HG03575 (cell line): ENCODE measurements around the gene MINK1.
"Not testable (repeated sequence)": the region's sequence is repeated elsewhere in the genome, so short reads cannot be mapped to it uniquely, and the experiment has no call there.

Experiments used
- ATAC-seq: cut with Tn5 transposase; IDR thresholded peaks from one replicate; pipeline ENCODE4 v1.9.1; 2021; ENCODE audit not compliant: unreplicated experiment, insufficient number of reproducible peaks, low FRiP score; ENCODE audit errors: extremely low read depth

Gene MINK1

DNA sequence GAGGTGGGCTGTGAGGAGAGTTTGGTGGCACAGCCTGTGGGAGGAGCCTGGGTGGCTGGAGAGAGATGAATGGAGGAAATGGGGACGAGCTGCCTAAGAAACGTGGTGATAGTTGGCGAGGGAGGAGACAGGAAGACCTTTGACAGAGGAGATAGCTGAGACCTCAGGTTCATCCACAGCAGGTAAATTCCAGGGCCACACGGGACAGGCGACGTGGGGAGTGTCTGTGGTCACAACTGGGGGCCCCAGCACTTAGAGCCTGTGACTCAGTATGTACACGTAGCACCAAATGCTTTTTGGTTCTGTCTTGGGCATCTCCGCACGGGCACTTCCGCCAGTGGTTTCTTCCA, 7.7 kb downstream of the MINK1 start:
- no peak for ATAC-seq

DNA sequence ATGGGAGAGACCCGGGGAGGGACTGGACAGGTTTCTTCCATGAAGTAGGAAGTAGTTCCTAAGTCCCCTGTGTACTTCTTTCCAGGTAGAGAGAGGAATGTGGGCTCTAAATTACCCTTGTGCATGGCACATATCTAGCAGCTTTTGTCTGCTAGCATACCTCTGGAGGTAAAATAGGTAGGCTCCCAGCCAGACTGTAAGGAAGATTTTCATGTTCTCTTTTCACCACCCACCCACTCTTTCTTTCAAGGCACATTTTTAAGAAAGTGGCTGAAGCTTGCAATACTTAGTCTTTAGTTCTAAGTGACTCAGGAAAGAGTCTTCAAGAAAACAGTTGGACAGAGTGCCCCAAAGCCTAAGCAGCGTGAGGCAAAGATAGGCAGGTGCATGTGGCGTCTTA, 9.2 kb downstream of the MINK1 start:
- no peak for ATAC-seq

DNA sequence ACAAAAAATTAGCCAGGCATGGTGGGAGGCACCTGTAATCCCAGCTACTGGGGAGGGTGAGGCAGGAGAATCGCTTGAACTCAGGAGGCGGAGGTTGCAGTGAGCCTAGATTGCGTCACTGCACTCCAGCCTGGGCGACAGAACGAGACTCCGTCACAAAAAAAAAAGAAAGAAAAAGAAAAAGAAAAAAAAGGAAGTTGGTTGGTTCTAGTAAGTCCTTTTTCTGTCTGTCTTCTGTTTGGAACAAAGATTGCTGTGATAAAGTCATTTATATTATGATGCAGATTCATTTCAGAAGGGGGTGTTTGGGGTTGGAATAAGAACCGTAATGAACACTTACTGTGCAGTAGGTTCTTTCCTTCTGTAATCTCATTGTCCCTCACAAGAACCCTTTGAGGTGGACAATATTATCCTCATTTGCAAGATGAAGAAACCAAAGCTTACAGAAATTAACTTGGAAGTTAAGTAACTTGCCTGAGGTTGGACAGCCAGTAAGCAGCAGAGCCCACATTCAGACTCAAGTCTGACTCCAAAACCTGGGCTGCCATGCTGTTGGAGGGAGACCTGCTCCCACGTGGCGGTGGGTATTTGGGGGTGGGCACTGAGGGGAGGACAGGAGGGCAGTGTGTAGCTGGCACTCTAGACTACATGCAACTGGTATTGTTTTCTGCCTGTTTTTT, 10.3 kb downstream of the MINK1 start:
- no peak for ATAC-seq

DNA sequence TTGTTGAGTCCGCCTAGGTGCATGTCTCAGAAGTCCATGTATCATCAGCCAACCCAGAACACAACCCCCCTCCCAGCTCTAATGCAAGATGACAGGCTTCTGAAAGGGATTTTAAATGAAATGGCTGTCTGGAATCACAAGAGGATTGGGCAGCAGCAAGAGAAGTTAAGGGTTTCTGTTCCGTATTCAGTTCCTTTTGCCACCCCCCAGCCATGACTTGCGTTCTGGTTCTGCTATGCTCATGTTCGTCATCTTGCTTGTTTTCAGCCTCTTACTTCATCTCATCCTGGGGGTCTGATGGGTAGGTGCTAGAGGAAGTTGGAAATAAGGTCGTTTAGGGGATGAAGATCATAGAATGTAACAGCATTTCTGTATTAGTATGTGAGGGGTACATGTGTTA, 12.0 kb downstream of the MINK1 start:
- ATAC-seq, result no peak

DNA sequence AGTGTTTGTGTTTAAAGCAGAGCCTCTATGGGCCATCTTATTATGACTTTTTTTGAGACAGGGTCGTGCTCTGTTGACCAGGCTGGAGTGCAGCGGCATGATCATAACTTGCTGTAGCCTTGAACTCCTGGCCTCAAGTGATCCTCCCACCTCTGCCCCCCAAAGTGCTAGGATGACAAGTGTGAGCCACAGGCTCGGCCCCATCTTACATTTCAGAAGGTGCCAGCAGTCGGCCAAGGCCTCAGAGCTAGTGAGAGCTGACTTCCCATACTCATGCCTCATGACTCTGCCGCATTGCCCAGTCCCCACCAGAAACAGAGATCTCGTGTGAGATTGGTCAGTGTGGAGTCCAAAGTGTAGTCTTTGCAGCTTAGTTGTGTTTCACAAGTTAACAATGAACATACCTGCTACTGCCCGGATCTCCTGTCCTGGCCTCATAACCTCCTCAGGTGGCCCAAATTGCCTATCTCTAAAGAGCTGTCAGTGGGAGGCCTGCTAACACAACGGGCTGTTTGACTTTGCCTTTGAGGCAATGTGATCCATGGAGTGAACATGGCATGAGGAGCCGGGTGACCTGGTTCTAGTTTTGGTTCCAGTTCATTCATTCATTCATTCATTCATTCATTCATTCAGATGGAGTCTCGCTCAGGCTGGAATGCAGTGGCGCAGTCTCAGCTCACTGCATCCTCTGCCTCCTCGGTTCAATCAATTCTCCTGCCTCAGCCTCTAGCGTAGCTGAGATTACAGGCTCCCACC, 13.7 kb downstream of the MINK1 start:
- ATAC-seq, result no peak

DNA sequence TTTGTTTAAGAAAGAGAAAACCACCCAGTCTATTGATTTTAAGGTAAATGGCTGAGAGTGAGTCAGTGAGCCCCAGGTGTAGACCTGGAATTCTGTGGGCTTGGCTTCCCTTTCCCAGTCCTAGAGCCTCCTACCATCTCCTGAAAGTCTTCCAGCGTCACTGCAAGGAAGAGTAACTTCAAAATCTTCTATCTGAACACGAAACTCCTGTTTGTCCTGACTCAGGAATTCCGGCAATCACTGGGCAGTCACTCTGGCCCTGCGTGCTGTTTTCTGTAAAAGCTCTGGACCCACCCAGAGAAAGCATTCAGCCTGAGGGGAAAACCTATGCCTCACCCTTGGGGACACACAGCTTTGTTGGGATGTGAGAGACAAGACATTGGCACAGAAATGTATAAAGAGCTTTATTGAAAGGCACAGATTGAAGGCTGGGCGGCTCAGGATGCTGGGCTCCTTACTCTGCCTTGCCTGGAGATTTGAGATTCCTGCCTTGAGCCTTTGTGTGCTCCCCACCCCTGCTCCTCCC, 15.9 kb downstream of the MINK1 start:
- no peak for ATAC-seq

DNA sequence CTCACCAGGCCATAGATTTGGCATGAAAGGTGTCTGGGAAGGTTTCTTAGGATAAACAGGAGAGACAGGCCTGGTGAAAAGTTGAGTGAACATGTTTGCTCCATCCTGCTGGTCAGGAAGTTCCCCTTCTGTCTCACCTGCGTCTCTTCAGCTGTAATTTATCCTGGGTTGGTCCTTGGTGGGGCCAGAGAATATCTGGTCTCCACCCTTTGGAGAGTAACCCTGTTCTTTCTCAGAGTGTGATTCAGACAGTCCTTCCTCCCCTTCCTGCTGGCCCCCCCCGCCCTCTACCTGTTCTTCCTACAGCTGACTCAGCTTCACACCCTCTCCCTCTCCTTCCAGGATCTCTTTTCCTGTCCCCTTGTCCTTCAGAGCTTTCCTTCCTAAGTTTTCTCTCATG, 17.1 kb downstream of the MINK1 start:
- no peak for ATAC-seq

DNA sequence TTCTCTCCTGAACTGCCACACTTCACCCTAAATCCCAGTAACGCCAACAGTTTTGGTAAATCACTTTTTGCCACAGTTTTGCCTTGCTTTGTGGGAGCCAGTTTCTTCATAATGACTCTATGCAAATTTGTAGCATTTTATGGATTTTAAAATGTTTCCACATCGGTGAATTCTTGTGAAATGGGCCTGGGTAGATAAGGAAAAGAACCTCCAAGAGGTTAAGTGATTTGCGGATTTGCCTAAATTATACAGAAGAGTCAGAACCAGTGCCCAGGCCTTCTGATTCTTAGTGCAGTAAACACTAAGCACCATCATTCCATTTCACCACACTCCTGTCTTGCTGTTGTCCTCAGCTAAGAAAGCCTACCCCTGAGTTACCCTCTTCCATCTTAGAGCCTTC, 17.9 kb downstream of the MINK1 start:
- no peak for ATAC-seq

DNA sequence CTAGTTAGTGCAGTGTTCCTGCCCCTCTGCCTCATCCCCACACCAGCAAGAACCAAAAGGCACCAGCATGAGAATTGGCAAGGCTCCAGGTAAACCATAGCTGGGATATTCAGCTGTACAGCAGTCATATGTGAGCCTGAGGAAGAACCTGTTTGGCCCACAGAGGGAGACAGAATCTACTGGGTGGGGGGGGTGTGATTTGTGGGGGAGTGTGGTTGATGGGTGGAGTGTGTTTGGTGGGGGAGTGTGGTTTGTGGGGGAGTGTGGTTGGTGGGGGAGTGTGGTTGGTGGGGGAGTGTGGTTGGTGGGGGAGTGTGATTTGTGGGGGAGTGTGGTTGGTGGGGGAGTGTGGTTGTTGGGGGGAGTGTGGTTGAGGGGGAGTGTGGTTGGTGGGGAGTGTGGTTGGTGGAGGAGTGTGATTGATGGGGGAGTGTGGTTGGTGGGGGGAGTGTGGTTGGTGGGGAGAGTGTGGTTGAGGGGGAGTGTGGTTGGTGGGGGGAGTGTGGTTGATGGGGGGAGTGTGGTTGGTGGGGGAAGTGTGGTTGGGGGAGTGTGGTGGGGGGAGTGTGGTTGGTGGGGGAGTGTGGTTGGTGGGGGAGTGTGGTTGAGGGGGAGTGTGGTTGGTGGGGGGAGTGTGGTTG, 19.5 kb downstream of the MINK1 start:
- ATAC-seq, result no peak

DNA sequence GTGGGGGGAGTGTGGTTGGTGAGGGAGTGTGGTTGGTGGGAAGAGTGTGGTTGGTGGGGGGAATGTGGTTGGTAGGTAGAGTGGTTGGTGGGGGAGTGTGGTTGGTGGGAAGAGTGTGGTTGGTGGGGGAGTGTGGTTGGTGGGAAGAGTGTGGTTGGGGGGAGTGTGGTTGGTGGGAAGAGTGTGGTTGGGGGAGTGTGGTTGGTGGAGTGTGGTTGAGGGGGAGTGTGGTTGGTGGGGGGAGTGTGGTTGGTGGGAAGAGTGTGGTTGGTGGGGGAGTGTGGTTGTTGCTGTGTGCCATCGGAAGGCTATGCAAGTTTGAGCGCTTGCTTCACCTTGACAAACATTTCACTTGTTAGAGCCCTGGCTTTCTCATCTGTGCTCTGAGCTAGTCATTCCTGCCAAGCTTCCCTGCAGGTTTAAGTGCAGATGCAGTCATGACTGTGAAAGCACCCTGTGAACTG, 20.1 kb downstream of the MINK1 start:
- no peak for ATAC-seq

DNA sequence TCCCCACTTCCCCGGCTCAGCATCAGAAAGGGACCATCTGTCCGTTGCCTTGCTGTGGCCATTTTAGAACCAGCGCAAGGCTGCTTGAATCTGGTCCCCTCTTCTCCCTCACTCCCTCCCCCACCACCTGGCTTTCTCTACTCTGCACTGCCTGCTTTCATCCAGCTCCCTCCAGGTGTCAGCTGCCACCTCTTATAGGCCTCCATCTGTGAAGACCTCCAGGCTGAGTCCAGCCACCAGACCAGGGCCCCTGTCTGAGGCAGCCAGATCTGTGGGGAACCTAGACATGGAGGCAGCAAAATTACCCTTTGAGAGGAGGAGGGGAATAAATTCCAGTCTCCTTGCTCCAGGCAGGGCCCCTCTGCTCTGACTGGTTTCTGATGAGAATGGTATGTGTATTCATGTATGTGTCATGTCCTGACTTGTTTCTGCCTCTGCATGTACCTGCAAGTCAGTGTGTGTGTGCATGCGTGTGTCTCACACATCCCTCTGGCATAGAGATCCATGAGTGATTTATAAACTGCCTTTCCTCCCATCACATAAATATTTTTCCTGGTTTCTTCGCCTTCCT, 21.1 kb downstream of the MINK1 start:
- ATAC-seq, result no peak

DNA sequence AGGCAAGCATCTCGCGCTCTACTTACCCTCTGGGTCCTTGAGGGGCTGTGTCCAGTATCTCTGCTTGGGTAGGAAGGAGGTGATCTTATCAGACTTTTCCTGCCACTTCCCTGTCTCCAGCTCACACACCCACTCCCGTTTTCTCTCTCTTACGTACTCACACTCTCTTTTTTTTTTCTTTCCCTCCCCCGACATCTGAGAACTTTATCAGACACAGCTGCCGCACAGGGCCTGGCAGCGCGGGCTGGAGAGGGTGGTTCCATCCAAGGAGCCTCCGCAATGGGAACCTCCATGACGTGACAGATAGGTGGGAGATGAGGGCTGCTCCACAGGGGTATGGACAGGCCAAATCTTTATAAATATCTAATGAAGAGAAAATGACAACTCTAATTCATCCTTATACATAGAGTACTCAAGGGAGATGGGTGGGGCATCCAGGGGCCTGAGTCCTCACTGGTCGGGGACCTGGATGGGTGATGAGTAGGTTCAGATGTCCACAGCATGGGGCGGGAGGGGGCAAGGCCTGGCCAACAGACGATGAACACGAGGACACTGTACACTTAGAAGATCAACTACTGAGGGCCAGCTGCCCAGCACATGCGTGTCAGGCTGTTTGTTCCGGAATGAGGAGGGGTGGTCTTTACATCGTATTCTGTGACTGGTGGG, 23.3 kb downstream of the MINK1 start:
- no peak for ATAC-seq

DNA sequence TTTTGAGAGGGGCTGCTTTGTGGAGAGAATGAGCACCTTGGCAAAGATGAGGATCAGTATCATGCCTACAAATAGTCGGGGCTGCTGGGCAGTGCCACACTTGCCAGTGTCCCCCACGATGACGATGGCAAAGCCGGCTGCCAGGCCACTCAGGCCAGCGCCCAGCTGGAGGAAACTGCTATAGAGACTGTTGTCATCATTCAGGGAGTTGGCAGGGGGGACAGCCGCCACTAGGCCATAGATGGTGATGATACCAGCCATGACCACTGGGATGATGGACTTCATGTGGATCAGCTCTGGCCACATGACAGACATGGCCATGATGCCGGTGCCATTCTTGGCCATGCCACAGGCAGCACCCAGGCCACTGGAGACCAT, 23.8 kb downstream of the MINK1 start:
- ATAC-seq, result no peak

DNA sequence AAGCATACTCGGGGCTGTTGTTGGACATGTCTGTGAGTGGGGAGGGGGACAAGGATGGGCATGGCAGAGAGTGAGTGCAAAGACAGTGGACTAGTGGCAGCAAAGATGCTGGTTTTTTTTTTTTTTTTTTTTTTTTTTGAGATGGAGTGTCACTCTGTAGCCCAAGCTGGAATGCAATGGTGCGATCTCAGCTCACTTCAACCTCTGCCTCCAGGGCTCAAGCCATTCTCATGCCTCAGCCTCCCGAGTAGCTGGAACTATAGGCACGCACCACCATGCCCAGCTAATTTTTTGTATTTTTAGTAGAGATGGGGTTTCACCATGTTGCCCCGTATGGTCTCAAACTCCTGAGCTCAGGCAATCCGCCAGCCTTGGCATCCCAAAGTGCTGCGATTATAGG, 24.2 kb downstream of the MINK1 start:
- not testable (repeated sequence) for ATAC-seq

DNA sequence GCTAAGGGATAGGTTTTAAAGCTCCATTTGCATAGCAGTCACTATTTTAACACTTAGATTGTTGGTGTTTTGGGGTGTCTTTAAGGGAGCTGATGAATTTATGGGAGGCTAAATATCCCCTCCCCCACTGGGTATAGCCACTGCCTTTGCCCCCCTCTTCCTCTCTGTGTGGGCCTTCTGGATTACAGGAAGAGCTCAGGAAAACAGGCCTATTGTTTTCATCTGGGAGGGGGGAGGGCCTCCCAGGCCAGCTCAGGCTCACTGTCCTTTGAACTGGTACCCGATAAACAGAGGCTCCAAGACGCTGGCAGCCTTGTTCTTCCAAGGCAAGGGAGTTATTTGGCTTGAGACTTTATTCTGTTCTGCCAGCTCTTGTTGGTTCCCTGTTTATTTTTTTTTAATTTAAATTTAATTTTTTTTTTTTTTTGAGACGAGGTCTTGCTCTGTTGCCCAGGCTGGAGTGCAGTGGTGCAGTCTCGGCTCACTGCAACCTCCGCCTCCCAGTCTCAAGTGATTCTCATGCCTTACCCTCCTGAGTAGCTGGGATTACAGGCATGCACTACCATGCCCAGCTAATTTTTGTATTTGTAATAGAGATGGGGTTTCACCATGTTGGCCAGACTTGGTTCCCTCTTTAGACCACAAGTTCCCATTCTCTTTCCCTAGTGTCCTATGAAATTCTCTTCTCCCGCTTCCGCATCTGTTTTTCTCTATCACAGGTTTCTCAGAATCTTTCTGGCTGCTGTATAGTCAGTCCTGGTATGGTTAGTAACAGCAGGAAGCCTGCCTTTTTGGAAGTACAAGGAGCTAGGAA, 25.1 kb downstream of the MINK1 start:
- ATAC-seq, result no peak

DNA sequence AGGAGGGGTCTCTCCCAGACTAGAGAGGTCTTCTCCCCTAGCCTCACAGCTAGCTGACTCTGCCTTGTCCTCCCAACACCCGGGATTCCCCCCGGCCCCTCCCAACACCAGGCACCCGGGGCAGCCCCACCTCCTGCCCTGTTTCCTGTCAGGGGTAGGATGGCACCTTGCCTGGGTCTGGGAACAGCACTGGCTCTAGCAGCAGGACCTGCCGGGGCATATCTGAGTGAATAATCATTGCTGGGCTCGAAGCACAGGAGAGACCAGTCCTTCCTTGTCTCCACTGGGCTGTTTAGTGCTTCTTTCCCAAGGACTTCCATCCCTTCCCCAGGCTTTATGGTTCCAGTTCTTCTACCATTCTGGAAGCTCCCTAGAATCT, 25.7 kb downstream of the MINK1 start:
- no peak for ATAC-seq

DNA sequence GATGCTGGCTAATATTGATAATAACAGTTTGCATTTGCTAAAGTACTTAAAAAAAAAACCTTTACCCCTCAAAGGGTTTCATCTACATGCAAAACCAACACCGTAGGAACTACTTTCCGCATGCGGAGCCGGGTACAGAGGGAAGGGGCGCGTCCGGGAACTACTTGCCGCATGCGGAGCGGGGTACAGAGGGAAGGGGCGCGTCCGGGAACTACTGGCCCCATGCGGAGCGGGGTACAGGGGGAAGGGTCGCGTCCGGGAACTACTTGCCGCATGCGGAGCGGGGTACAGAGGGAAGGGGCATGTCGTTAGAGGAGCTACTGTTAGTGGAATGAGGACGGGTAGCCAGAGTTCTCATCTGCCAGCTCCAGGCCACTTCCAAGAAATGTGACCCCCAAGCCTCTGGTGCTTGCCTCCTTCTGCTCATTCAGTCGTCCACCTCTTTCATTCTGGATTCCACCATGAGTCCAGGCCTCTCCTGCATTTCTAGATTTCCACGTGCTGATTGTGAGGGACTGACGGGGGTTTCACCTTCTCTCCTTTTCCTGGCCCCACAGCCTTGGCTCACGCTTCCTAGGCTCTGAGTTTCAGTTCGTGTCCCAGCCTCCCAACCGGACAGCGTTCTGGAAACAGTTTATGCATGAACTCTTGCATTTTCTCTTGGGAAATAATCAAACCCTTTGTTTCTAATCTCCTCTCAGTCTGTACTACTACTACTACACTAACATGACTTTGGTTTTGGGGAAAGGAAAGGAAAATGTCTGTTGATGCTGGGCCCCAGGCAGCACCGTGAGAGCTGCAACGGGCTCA, 26.9 kb downstream of the MINK1 start:
- no peak for ATAC-seq

DNA sequence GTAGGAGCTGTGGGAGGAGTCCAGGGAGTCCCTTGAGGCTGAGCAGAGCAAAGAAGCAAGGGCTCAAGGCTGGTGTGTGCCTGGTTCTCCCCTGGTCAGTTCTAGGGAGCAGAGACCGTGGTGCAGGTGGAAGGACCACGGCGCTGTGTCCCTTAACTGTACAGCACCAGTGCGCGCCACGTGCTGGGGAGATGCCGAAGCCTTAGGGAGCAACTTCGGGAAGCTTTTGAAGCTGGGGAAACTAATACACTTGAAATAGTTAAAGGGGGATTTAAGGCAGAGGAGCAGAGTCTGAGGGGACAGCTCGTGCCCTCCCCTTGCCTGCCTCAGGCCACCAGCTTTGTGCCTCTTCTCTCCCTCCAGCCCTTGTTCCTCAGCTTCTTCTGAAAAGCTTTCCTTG, 27.5 kb downstream of the MINK1 start:
- ATAC-seq, result no peak
